GM18502 (cell line): ENCODE measurements around the gene TAS1R2.

Source experiments
- ATAC-seq: cut with Tn5 transposase; IDR thresholded peaks from one replicate; pipeline ENCODE4 v1.9.1; 2021; ENCODE audit warnings: mild to moderate bottlenecking; ENCODE audit not compliant: unreplicated experiment, poor library complexity

Gene TAS1R2

DNA sequence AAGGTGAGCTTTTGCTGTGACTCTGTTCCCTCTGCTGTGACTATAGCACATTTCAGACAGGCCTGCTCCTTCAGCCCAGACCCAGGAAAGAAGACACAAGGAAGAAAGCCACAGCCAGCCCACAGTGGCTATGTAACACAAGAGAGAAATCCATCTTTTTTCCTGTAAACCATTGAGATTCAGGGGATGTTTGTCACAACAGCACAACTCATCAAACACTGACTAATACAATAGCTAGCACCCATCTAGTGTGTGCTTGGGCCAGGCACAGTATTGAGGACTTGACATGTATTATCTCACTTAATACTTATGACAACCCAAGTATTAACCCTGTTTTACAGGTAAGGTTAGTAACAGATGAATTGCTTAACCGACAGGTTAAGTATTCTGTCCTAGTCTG is 29.8 kb downstream of the TAS1R2 start:
- no peak for ATAC-seq

DNA sequence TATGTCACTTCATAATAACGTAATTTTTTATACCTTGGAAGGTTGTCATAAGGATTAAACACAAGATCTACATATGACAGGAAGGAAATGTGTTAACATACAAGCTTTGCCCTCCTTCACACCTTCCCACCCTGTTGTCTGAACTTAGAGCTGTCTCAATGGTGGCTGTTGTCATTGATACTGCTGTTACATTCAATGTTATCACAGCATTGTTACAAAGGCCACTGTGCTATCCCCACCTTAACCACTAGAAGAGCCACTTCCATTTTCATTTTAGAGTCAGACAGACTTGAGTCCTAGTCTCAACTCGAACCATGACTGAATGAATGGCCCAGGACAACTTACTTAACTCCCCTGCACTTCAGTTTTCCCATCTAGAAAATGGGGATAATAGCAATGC is 31.2 kb downstream of the TAS1R2 start:
- ATAC-seq = no peak

DNA sequence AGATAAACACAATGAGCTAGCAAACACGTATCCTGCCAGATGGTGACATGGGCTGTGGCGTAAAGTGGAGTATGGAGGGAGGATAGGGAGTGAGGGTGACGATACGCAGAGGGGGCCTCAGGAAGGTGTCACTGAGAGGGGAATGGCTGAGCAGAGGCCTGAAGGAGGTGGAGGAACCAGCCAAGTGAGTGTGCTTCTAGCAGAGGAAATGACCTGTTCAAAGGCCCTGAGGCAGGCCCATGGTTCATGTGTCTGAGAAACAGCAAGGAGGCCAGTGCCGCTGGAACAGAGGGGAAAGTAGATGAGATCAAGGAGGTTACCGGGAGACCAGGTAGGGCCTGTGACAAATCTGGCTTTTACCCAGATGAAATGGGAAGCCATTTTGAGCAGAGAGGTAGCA is 36.0 kb downstream of the TAS1R2 start:
- no peak for ATAC-seq

DNA sequence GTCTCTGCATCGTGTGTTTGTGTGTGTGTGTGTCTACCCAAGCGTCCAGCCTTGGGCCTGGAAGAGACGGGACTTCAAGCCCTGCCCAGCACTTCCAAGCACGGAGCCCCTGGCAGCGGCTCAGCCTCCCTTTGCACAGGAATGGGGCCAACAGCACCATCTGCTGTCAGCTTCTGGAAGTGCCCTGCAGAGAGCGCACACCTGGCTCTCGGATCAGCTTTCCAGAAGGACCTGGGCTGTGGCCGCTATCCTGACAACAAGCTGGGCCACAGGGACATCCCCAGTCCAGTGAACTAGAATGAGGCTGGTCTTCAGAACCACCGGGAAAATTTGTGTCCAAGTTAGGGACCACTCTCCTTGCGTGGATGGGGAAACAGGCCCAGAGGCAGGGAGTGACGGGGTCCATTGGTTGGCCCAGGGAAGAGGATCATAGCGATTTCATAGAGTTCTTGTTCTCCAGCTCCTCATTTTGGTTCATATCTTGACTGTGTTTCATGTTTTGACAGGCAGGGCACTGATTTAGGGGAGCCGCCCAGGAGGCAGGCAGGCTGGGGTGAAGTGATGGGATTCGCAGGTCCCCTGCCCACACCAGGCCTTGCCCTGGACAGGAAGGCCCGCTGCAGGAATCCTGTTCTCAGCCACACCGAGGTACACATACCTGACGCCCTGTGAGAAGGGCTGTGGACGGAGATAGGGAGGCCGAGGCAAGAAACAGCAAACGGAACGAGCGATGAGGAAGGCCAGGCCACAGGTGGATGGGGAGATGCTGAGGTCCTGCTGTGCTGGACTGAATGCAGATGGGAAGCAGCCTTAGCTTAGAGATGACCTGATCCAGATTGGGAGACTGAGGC is 38.4 kb downstream of the TAS1R2 start:
- ATAC-seq = no peak

DNA sequence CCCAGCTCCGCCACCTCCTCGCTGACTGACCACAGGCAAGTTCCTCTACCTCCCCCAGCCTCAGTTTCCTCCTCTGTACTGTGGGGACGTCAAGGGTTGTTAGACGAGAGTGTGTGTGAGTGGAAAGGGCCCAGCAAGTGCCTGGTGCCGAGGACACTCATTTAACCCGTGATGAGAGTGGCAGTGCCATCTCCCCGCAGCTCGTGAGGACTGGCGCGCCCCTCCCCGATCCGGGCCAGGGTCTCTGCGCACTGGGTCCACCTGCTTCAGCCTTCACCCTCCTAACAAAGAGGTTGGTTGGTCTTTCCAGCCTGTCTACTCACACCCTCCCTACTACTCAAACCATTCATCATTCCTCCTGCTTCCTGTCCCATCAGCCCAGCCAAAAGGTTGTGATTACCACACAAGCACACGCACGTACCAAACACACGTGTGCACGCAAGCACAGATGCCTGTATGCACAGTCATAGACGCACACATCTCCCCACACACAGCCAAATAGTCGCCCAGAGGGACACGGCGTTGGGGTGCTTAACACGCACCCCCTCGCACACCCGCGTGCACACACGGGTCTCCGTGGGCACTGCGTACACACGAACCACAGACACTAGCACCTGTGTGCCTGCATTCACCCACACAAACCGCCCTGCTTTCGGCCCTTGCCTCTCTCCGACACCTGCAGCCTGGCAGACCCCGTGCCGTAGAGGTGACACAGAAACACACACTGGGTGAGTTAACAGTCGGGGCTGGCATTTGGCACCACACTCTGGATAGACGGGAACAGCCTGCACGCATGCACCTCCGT is 39.3 kb downstream of the TAS1R2 start:
- no peak for ATAC-seq

DNA sequence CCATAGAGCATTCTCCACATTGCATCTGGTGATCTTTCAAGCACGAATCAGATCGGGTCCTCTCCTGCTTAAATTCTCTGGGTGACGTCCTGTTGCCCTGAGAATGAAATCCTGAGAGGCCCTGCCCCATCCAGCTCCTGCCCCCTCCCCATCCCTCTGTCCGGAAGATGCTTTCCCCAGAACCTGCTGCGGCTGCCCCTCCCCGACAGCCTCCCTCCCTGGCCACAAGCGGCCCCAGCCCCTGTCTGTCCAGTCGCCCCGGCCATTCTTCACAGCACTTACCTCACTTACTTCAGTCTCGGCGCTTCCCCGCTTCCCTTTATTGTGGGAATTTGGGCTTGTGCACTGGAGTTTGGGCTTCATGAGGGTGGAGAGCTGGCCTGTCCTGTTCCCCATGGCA is 40.3 kb downstream of the TAS1R2 start:
- ATAC-seq = no peak

DNA sequence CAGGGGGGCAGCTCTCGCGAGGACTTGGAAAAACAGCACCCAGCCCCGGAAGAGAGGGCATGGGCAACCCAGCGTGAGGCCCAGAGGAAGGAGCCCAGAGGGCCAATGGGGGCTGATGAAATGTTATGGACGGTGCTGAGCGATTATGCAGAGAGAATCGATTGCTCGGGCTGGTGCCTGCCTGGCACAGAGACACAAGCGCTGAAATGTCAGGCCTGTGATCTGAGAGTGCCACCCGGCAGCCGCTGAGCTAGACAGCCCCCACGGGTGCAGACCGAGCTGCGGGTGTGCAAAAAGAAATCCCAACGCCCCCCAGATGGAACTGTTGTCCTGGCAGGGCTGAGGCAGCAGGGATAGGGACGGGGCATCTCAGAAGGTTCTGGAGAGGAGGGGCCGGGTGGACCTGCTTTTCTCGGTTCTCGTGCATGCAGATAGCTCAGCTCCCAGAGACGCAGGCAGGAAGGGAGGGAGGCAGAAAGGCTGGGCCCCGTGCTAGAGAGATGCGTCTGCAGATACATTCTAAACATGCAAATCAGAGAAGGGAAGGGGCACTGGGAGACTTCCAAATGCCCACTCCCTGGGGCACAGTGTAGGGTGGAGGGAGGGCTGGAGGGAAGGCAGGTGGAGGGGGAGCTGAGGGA is 41.5 kb downstream of the TAS1R2 start:
- ATAC-seq = no peak

DNA sequence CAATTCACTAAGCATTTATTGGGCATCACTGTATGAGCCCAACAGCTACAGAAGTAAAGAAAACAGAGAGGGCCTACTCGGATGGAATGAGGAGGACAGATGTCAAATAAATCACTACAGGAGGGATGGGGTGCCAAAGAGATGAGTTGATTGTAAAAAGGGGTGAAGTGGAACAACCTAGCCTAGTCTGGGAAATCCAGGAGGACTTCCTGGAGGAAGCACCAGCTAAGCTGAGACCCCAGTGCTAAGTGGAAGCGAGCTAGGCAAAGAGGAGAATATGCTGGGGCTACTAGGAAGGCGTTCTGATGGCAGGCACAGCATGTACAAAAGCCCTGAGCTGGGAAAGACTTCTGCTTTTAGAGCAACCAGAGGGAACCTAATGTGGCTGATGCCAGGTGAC is 42.1 kb downstream of the TAS1R2 start:
- ATAC-seq = no peak

DNA sequence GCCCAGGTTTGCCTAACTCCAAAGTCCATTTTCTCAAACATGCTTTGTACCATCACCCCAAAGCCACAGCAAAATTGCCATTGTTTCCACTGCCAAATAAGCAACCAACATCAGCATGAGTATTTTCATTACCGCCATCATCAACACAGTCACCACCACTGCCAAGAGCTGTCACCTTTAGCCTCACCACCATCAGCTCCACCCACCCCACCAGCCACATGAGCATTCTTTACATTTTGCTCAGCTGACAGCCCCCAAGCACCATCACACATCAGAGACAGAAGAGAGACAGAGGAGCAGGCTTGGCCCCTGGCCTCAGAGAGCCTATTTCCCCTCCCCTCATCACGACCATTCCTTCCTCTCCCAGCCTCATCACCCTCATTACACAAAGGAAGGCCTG is 42.7 kb downstream of the TAS1R2 start:
- ATAC-seq = no peak

DNA sequence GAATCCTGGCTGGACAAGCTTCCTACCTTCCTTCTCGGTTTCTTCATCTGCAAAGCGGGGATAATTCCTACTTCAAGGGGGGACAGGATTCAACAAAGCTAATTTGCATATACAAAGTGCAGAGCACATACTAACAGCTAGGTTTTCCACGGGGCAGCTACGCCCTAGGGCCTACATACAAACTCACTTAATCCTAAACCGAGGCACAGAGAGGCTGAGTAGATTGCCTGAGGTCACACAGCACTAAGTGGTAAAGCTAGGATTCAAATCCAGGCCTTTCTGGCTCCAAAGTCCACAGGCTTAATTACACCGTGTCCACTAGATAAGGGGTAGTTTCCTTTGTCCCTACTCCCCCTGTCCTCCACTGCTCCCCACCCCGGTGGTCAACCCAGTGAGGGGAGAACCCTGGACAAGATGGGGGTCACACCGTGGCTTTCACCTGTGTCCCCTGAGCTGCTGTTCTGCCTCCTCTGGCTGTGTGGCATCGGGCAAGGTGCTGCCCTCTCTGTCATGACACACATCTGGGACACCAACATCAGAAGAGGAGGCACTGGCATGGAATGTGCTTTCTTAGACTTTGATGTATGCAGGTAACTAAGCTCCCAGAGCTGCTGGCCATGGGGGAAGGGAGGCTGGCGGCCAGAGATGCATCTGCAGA is 44.5 kb downstream of the TAS1R2 start:
- no peak for ATAC-seq

DNA sequence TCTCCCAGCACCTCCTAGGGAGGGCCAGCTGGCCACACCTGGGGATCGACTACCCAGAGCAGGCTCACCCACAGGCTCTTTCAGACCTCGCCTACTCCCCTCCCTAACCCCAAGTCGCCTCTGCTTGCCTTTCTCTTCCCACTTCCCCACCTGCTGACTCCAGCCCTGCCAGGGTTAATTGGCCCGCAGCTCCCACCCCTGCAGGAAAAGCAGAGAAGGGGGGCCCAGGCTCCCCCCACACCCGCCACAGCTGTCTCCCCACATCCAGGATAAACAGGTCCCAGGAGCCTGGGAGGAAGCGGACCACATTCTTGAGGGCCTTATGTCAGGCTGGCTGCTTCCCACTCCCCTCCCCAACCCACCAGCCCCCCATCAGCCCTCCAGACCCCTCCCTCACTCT is 45.0 kb downstream of the TAS1R2 start:
- ATAC-seq = no peak

DNA sequence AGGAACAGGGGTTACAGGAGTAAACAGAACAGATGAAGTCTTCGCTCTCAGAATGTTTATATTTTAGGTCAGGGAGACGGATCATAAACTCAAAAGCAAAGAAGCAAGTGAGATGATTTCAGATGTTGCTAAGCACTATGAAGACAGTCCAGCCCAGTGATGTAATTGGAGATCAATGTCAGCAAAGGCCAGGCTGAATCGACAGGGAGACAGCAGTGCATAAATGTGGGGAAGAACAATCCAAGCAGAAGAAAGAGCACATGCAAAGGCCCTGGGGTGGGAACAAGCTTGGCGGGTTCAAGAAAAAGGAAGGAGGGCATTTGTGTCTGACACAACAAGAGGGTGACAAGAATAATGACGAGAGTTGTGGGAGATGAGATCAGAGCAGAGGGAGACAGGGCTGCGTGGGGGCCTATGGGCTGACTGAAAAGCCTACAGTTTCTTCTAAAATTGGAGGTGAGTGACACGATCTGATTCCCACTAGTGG is 47.0 kb downstream of the TAS1R2 start:
- ATAC-seq = no peak

DNA sequence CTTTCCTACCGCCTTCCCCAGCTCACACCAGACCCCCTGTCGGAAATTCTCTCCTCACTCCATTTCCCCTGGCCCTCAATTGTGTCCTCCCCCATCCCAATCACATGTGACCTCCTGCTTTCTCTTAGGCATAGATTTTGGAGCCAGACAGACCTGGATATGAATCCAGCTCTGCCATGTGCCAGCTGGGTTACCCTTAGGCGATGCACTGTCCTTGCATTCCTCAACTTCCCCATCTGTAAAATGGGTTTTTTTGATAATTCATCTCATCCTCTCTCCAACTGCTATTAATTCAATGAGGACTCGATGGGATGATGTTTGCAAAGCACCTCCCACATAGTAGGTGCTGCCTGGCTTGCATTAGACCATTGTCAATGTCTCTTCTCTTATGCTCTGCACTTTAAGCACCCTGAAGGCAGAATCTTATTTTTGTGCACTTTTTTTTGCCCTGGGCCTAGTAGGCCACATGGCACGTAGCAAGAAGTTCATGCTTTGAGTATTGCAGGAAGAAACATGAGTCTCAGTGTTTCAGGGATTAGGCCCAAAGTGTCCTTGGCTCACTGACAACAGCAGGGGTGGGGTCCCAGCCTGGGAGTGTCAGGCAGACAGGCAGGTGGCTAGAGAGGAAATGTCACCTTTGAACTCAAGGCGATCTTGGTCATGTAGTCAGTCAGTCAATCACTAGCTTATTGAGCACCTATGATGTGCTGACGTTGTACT is 47.6 kb downstream of the TAS1R2 start:
- ATAC-seq = no peak

DNA sequence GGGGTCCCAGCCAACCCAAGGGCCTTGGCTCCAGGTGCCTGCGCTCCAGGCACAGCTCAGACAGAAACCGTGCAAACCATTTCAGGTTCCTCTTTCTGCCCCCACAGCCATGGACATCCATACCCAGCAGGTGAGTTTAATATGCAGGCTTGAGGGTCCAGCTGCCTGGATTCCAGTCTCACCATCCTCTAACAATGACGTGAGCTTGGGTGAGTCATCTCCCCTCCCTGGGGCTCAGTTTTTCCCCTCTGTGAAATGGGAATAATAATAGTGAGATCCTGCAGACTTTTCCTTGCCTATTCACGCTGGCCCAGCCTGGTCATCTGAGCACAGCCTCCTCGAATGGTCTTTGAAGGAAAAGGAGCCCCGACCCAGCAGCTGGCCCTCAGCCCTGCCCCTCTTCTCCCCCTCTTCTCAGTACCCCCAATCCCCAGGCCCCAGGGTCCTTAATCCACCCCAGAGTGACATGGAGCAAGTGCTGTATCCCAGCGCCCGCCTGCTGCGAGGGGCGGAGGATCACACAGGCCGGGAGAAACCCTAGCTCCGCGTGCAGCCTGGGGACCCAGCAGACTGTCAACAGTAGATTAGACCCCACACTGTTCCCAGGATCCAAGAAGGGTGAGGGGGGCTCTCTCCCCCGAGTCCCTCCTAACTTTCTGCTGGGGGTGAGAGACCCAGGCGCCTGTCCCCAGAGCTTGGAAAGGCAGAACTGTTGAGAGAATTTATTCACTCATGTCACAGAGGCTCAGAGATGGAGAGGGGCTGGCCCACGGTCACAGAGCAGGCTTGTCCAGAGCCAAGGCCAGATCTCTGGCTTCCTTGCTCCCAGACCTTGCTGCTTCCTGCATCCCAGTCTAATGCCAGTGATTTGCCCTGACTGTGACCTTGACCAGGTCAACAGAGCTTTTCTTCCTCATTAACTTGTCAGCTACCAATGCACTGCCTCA is 49.2 kb downstream of the TAS1R2 start:
- no peak for ATAC-seq

DNA sequence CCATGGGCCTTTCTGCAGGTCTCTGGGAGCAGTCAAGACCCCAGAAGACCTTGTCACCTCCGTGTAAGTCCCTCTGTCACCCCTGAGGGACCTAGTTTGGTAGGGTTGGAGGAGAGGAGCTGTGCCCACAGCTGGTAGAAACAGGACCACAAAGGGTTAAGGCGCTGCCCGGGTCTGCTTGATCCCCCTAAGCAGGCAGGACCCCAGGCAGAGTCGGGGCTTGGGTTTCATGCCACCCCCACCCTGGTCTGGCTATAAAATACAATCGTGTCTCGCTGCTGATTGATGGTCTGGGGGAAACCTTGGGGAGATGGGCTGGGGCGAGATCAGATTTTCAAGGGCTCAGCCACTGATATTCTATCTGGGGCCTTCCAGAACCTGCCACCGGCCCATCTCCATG is 50.9 kb downstream of the TAS1R2 start:
- ATAC-seq = no peak

DNA sequence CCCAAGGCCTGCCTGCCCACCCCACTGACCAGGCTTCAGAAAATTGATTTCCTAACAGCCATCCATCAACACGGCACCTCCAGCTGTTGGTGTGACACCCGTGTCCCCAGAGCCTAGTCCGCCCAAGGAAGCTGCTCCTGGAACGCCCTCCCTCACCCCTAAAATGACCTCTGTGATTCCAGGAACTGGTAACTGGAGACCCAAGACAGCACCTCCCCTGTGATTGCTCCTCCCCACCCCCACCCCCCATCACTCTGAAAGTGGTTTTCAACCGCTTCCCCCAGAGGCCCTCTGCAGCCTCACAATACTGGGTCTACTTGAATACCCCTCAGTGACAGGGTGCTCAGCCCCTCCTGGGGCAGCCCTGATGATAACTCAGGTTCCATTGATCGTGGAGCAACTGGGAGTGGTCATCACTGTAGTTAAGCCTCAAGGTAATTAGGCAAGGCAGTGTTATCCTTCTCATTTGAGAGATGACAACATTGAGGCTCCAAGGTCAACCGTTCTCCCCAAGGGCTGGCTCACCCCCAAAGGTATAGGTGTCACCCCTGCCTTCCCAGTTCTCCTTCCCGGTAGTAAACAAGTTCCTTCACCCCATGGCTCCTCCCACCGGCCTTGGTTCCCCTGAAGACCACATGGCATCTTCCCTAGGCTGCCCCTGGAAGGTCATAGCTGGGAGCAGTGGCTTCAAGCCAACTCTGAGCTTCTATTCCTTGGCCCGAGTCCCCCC is 52.0 kb downstream of the TAS1R2 start:
- no peak for ATAC-seq

DNA sequence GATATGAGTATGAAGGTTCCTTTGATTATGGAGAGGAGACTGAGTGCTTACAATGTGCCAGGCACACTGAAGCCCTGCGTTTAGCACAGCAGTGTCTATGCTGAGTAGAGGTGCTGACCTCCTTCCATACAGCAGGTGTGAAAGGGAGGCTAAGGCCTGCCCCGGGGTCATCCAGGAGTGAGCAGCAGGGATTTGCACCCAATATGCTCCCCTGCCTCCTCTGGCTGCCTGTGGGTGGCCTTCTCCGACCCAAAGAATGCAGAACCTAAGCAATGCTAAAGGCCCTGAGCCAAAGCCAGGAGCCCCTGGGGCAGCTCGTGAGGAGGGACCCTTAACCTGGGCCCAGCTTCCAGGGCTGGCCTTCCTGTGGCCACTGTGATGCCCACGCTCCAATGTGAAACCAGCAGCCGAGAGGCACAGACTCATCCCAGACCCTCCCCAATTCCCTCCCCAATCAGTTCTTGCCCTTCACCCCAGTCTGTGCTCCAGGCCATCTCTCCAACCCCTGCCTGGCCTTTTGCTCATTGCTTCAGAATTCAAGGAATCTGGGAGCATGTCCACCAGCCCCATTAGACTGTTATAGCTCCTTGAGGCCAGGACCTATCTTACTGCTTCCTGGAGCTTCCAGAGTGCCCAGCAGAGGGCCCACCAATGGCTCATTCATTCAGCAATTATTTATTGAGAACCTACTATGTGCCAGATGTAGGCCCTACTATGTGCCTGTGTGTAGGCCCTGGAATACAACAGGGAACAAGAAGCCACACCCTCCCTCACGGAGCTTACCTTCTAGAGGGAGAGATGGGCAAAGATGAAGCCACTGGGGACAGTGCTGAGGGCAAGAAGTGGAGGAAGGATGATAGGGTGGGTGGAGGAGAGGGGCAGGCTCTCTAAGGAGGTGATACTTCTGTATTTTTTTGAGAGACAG is 53.3 kb downstream of the TAS1R2 start:
- no peak for ATAC-seq
